ENCODE results near the gene FLOT2.
"Not testable (repeated sequence)": the region's sequence is repeated elsewhere in the genome, so short reads cannot be mapped to it uniquely, and the experiment has no call there.

FLOT2 gene

GRCh38 chr17:28912938-28913333 is 15.4 kb upstream of the FLOT2 start:
- DNase-seq = no peak

- no peak for DNase-seq
Observed at GRCh38 chr17:28912281-28912937, 14.9 kb upstream of the FLOT2 start.

GRCh38 chr17:28911411-28912045 is 14.0 kb upstream of the FLOT2 start:
- no peak for DNase-seq

GRCh38 chr17:28910534-28910933 is 13.0 kb upstream of the FLOT2 start:
- no peak for DNase-seq

- no peak for DNase-seq
Observed at GRCh38 chr17:28908640-28909167, 11.2 kb upstream of the FLOT2 start.

- no peak for DNase-seq
Observed at GRCh38 chr17:28907709-28908475, 10.4 kb upstream of the FLOT2 start.

- no peak for DNase-seq
Observed at GRCh38 chr17:28906706-28907438, 9.3 kb upstream of the FLOT2 start.

GRCh38 chr17:28906276-28906675 is 8.7 kb upstream of the FLOT2 start:
- DNase-seq = no peak

- DNase-seq = no peak
Observed at GRCh38 chr17:28904800-28905199, 7.3 kb upstream of the FLOT2 start.

- not testable (repeated sequence) for DNase-seq
Observed at GRCh38 chr17:28903546-28903841, 6.0 kb upstream of the FLOT2 start.

GRCh38 chr17:28902819-28903545 is 5.4 kb upstream of the FLOT2 start, which contains the start of gene DHRS13:
DHRS13 (minus strand) TSS chr17:28903079; CDS start chr17:28902944, 135 bp downstream.
- DNase-seq = peak; percentile 84

GRCh38 chr17:28901866-28902818 is 4.6 kb upstream of the FLOT2 start:
- no peak for DNase-seq

GRCh38 chr17:28900986-28901726 is 3.6 kb upstream of the FLOT2 start:
- DNase-seq = no peak

- no peak for DNase-seq
Observed at GRCh38 chr17:28899212-28899815, 1.8 kb upstream of the FLOT2 start.

GRCh38 chr17:28898527-28898955 is 1.0 kb upstream of the FLOT2 start:
- no peak for DNase-seq

- no peak for DNase-seq
Observed at GRCh38 chr17:28897769-28898526, 415 bp upstream of the FLOT2 start.

- no peak for DNase-seq
Observed at GRCh38 chr17:28896491-28896883, 1.0 kb downstream of the FLOT2 start.

GRCh38 chr17:28895794-28896447 is 1.6 kb downstream of the FLOT2 start:
- DNase-seq = no peak

Data from NCI-H1048 (cell line).